HG02970 (cell line): ENCODE data around the gene ROBO1.

ENCODE experiments used
- ATAC-seq: cut with Tn5 transposase; IDR thresholded peaks from one replicate; pipeline ENCODE4 v1.9.1; 2021; ENCODE audit warnings: mild to moderate bottlenecking, moderate library complexity, moderate number of reproducible peaks; ENCODE audit not compliant: unreplicated experiment, low FRiP score

Gene ROBO1

DNA sequence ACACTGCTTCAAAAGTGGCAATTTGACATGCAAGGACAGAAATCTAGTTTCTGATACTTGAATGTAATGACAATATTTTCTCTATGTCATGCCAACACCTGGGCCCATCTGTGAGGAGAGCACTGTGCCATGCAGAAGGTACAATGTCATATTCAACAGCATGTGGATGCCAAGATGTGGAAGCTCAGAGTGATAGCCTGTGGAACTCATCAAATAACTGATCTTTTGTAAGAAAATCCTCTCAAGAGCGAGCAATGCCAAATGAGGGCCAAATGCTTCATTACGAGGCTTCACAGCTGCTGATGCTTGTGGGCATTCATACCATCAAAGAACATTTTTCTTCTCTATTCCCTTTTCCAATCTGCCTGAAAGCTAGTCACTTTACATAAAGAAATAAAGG is 95.1 kb downstream of the ROBO1 start:
- no peak for ATAC-seq

DNA sequence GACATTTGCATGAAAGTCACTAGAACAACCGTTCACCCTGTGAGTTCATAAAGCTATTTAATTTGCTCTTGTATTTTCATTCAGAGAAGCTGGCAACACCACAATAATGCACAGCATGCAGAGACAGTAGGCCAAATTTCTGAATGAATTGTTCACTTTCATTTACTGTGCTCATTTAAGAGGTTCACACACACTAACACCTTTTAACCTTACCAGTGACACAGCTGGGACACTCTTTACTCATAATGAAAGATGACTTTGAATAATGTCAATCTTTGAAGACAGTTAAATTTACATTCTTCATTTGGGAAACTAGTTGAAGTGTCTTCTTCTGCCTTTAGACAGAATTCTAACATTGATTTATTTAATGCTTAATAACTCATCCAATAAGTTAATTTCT is 95.7 kb downstream of the ROBO1 start:
- no peak for ATAC-seq

DNA sequence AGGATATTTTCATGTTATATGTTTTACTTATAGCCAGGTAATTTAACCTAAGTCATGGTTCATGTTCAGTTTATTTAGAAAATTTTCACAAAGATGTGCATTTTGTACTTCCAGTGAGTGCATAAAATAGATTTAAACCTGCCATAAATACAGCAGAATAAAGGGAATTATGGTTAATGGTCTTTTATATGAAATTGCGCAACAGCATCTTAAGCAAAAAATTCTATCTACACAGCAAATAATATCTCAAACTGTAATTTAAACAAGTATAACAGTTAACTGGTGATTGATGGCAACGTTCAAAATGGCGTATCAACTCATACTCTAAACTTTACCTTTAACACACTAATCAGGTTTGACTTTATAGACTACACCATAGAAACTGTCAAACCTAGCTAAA is 97.6 kb downstream of the ROBO1 start:
- no peak for ATAC-seq

DNA sequence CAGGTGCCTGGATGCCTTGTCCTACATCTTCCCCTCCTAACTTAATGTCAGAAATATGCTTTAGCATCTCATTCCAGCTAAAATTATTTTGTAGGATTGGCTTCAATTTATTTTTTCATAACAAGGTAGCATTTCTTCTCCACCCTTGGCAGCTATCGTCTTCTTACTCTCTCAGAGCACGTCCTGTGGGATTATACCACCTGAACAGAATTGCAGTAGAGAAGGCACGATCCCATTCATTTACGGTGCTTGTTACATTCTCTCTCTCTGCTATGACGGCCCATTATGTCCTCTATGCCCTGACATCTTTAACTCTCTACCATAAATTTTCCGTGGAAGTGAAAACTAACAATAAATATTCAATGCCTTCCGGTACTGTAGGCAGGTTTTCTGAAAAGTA is 103.3 kb downstream of the ROBO1 start:
- no peak for ATAC-seq

DNA sequence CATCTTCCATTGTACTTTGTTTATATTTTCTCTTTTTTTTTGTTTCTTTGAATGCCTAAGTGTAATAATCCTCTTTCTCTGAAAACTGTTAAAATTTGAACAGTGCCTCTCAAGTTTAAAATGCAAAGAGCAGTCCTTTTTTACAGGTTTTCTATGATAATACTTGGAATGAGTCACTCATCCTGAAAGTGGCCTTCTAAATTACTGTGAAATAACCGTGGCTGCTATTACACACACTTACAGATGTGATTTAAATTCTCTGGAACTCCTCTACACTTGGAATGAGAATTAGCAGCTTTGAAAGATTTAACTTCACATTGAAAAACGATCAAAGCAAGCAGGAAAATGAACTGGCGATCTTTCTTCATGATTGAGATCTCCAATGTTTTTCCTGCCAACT is 105.9 kb downstream of the ROBO1 start:
- ATAC-seq = no peak

DNA sequence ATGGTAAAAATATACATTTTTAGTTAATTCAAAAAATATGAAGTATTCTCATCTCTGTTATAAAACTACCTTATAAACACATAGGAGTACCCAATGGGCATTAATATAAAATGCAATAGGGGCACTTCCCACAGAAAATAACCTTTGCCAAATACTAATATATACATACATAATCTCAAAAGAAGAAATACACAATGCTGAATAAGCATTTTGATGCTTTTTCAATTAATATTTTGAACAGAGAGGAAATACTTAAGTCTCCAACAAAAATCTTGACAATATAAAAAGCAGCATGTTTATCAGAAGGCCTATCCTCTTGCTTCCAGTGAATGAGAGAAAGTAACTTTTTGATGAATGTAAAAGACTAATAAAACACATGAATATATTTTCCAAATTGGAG is 110.7 kb downstream of the ROBO1 start:
- no peak for ATAC-seq

DNA sequence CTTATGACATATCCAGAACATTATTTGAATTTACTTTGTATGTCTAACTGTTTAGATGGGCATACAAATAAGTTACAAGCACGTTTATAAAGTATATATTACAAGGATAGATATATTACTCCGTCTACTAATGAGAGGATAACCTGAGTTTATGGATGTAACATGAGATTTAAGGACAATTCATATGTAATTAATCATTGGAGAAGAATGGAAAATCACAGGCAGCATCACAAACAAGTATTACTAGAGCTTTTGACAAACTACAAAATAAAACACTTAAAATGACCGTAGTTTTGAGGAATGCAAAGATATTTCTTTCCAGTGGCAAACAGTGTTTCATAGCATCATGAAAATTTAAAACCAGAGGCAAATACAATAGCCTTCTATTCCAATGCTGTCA is 113.8 kb downstream of the ROBO1 start:
- no peak for ATAC-seq

DNA sequence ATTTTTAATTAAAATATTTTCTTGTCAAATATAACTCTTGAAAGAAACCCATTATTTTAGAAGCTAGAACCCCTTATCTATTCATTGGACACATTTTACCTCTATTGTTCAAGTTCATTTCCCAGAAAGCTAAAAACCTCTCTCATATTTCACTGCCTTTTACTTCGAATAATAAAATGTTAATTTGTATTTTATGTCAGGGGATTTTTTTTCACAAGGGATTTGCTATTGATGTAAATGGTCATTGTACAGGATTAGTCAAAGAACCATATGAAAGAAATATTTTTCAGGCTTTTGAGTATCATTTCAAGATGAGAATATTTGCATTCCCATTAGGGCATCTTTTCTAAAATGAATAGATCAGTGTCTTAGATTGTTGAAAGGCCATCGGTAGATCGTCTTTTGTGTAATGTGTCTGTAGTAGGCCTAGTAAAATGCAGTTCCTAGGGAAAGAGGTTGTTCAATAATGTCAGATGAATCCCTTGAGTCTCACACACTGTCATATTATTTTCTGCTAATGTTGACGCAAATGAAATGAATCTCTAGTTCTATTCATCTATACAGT is 114.5 kb downstream of the ROBO1 start:
- no peak for ATAC-seq

DNA sequence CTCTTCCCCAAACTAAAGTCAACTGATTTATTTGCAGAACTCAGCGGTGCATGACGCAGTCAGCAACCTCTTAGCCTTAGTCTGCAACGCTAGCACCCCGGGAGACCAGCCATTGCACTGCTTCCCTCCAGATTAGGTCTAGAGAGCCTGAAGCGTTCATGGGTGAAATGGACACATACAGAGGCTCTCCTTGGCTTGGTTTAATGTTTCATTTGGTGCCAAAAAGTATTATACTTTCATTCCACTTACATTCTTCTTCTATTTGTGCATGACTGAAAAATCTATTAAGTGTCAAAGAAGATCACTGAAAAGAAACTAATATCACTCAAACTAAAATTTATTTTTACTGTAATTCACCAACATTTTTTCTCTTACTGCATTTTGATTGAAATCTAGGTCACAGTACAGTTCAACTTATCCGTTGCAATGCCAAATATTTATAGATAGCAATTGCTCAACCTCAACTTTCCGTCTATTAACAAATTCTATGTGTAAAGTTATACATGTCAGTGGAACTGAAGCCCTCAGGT is 116.2 kb downstream of the ROBO1 start:
- ATAC-seq = no peak

DNA sequence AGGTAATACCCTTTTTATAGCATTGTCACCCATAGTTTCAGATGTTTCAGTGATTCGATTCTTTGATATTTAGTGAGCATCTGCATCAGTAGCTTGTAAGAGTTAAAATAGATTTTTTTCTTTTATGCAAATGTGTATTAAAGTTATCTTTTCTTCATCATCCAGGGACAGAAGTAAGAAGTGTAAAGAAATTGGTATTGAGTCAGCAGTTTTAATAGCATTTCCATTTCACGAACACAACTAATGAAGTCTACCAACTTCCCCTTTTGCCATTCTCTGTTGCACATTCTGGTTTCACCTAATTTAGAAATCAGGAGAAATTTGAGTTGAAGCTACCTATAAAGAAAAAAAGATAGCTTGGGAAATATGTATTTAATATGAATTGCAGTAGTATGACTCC is 127.9 kb downstream of the ROBO1 start:
- ATAC-seq = no peak

DNA sequence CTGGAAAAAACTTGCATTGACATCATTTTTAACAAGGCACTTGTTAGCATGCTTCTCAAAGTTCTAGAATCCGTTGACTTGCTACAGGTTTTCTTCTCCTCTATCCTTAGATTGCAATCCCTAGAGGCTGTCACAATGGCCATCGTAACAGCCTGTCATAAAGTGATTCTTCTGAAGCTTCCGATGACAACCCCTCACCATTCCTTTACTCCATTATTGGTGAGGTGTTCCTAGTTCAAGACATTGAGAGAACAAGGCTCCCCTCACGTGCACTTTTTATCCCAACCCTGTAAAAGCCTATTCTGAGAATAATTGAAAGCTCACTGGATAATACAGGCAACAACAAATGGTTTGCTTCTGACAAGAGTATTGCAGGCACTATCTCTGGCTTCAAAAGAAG is 131.4 kb downstream of the ROBO1 start:
- no peak for ATAC-seq

DNA sequence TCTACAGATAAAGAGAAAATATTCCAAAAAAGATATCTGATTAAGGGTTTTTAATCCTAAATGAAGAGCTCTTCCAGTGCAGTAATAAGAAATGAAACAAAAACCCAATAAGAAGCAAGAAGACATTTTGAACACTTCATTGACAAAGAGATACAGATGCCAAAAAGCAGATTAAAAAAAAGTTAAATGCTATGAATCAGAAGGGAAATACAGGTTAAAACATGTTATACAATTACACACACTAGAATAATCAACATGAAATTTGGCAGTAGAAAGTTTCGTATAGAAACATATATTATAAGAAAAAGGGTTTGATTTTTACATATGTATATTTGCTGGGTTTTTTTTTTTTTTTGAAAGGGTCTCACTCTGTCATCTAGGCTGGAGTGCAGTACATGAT is 135.0 kb downstream of the ROBO1 start:
- ATAC-seq = no peak

DNA sequence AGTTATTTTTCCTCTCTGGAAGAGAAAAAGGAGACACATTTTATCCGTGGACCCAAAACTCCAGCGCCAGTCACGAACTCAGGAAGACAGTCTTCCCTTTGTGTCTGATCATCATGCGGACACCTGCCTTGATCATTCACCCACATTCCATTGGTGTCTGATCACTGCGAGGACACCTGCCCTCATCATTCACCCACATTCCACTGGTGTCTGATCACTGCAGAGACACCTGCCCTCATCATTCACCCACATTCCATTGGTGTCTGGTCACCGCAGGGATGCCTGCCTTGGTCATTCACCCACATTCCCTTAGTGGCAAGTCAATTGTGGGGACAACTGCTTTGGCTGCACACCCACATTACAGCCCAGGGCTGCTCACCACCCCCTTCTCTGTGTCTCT is 148.9 kb downstream of the ROBO1 start:
- no peak for ATAC-seq

DNA sequence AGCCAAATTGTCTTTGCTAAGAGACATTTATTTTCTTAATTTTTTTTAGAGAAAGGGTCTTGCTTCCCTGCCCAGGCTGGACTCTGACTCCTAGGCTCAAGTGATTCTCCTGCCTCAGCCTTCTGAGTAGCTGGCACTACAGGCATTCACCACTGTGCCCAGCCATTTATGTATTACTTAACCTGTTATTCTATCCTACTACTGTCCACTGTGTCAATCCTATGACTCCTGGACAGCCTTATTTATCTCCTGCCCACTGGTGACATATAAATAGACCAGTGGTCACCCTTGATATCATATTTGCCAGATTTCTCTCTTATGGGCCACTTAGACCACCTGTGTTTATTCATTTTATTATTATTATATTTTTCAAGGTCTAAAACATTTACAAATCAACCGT is 161.4 kb downstream of the ROBO1 start:
- no peak for ATAC-seq

DNA sequence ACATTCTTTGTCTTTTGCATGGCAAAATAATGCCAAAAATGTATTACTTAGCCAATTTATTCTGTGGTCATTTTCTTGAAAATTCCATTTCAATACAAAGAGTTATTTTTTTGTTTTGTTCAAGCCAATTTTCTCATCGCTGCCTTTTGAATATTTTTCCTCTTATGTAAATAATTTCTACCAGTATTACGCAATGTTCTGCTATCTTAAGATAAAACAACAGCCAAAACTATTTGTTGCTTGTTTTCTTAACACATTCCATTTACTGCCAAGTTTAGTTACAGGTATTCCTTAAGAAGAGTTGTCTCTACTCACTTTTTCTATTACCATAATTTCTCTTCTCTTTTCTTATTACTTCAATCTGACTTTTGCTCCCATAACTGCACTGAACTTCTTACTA is 163.1 kb downstream of the ROBO1 start:
- no peak for ATAC-seq

DNA sequence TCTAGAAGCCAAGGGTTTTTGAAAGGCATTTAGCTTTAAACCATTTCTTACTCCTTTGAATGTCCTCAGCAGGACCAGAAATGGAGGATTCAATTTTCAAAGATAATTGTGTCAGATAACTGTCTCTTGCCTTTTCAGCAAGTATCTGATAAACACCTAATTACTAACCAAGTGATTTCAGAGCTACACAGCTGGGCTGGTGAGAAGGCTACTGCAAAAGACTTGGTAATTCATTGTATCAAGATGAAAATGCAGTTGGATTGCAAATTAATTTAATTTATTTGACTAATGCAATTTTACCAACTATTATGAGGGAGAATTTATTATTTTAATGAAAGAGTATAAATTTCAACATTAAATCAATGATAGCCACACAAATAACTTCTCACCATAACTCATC is 165.4 kb downstream of the ROBO1 start:
- ATAC-seq = no peak

DNA sequence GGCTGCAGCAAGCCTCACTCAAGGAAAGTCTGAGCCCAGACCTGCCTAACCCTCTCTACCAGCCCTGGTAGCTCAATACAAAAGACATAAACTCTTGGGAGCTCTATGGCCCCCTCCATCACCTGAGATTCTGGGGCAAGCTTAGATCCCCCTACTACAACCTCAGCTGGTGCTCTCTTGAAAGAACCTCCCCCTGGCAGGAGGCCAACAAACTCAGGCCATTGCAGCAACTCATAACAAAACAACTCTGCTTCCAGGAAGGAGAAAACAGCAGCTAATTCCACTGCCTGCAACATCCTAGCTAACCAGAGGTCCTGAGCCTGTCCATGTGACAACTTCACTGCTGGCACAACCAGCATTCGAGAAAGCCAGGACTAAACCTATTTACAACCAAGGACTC is 169.2 kb downstream of the ROBO1 start:
- no peak for ATAC-seq

DNA sequence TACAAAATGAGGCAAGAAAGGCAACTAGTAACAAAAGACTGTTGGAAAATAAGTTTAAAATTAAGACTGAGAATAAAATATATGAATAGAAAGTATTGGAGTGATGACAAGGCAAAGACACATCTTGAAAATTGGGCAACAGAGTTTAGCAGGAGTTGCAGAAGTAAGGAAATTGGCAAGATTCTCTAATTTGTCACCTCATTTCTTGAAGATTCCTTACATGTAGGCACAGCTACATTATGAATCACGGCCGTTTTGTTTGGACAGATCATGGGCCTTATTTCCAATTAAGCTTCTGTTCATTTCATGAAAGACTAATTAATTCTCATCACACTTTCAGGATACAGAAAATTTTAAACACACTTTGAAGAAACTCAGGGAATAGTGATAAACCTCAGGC is 170.1 kb downstream of the ROBO1 start:
- ATAC-seq = no peak

DNA sequence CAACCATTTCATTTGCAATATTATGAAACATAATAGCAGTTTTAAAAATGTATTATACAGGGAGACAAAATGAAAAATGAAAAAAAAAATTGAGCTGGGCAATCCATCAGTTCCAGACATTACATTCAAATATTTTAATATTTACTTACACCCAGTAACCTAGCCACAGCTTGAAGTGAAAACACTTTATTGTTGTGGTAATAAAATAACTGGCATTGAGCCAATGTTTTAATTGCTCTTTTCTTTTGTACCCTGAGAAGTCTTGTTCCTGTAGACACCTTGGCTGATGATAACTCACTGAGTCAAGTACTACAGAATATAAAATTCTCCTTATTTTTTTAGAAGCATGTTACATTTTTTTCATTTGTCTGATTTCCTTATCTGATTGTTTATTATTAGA is 180.6 kb downstream of the ROBO1 start:
- no peak for ATAC-seq

DNA sequence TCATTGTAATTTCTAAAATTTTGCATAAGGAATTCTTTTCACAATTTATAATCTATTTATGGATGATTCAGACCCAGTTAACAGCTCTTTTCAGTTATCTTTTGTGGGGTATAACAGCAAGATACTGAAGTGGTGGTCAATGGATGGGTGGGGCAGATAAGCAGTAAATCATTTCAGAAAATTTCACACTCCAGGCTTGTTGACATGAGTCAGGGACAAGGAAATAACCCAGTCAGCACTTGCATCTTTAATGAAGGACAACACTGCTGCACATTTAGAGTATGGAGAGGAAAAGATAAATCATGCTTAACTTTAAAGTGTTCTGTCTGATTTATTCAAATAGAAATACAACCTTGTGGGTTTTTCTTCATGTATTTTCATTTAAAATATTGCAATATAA is 181.6 kb downstream of the ROBO1 start:
- ATAC-seq = no peak

DNA sequence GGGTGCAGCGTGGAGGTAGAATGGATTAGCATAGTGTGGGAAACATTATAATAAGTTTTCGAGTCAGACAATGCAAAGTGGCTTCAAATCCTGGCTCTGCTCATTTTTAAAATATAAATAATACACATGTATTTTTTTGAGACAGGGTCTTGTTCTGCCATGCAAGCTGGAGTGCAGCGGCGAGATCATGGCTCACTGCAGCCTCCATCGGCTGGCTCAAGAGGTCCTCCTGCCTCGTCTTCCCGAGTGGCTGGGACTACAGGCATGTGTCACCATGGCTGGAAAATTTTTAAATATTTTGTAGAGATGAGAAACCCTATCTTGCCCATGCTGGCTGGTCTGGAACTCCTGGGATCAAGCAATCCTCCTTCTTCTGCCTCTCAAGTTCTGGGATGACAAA is 194.9 kb downstream of the ROBO1 start:
- no peak for ATAC-seq

DNA sequence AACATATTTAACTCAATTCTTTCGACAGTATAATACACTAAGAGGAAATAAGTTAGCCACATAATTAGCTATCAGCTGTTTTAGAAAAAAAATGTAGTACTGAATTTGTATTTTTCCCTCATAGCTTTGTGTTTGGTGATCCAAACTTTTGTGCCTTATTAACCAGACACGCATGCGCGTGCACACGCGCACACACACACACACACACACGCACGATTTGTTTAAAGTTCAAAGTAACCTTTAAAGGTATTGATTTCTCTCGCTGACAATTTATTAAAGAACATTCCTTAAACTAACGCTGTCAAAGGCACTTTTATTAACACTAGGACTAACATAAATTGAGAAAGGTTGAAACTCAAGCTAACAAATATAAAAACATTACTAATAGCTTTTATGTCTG is 198.9 kb downstream of the ROBO1 start:
- no peak for ATAC-seq

DNA sequence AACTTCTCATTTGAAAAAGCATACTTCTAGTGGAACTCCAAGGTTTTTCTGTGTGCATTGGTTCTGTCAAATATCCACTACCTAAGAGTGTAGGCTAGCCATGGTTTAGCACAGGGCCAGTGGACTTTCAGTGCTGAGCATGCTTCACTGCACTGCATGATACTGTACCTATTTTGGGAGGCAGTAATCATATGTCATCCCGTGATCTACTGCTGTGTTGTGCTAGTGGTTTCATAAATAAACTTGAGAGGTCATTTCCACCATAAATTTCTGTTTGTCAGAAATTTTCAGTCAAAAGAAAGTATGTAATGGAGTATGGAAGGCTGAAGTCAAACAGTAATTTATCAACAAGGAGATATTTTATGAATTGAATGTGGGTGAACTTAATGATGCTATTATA is 203.6 kb downstream of the ROBO1 start:
- ATAC-seq = no peak
